Effector memory CD8-positive, alpha-beta T cell (primary cell): ENCODE measurements around the gene GATA3.

Experiments used
- ATAC-seq: fragments of 150-1000 bp; cut with Tn5 transposase; replicated peaks from 2 replicates; pipeline ENCODE4 v1.10.0; 2021; ENCODE audit warnings: mild to moderate bottlenecking, moderate library complexity
- DNase-seq, 3 experiments: peaks; one replicate each; pipeline ENCODE4 v3.0.0; 2021
- H3K27ac Mint-ChIP-seq, 2 donors: one replicate each; pipeline ENCODE4 v1.8.0; 2022; ENCODE audit warnings: mild to moderate bottlenecking in 2 of 2, mixed read lengths in 2 of 2, moderate library complexity in 2 of 2
- H3K27me3 Mint-ChIP-seq, 2 donors: one replicate each; pipeline ENCODE4 v1.8.0; 2022; ENCODE audit warnings: mixed read lengths in 2 of 2
- H3K36me3 Mint-ChIP-seq: one replicate; pipeline ENCODE4 v1.8.0; 2022; ENCODE audit warnings: mild to moderate bottlenecking, moderate library complexity, mixed read lengths; ENCODE audit not compliant: insufficient read depth
- H3K4me1 Mint-ChIP-seq, 2 donors: one replicate each; pipeline ENCODE4 v1.8.0; 2022; ENCODE audit warnings: low read depth in 2 of 2, mixed read lengths in 2 of 2
- H3K4me3 Mint-ChIP-seq, 2 donors: one replicate each; pipeline ENCODE4 v1.8.0; 2022; ENCODE audit warnings: mild to moderate bottlenecking in 2 of 2, mixed read lengths in 2 of 2, moderate library complexity in 2 of 2
- H3K9me3 Mint-ChIP-seq, 2 donors: one replicate each; pipeline ENCODE4 v1.8.0; 2022; ENCODE audit warnings: mixed read lengths in 2 of 2

Gene GATA3

GRCh38 chr10:8057636-8058273 lies 3.3 kb downstream of the GATA3 start:
- H3K36me3 Mint-ChIP-seq = peaks cover 99% of the 10 kb centered on the region
- DNase-seq (no peak), ATAC-seq (no peak)
- no peaks in the 10 kb centered on the region for H3K9me3 Mint-ChIP-seq
- peak overlapping the region; percentile 97 to 100 for H3K27ac Mint-ChIP-seq
- peaks cover 61 to 66% of the 10 kb centered on the region in 2 donors for H3K4me1 Mint-ChIP-seq
- peaks cover 6 to 8% of the 10 kb centered on the region in 2 donors for H3K27me3 Mint-ChIP-seq
- peak overlapping the region; percentile 90 to 97 for H3K4me3 Mint-ChIP-seq

GRCh38 chr10:8058274-8059111 lies 4.0 kb downstream of the GATA3 start:
- peaks cover 62 to 68% of the 10 kb centered on the region in 2 donors for H3K4me1 Mint-ChIP-seq
- peak overlapping the region; percentile 97 to 100 for H3K27ac Mint-ChIP-seq
- peaks cover 0 to under 1% of the 10 kb centered on the region in 2 donors for H3K27me3 Mint-ChIP-seq
- H3K36me3 Mint-ChIP-seq = peaks cover 100% of the 10 kb centered on the region
- ATAC-seq = no peak
- peak overlapping the region; percentile 90 to 97 for H3K4me3 Mint-ChIP-seq
- H3K9me3 Mint-ChIP-seq = no peaks in the 10 kb centered on the region
- no peak for DNase-seq

- Mint-ChIP-seq H3K36me3 (peaks cover 100% of the 10 kb centered on the region), H3K27ac (peak overlapping the region; percentile 97 to 99), H3K27me3 (no peaks in the 10 kb centered on the region), H3K9me3 (no peaks in the 10 kb centered on the region), H3K4me3 (peak overlapping the region; percentile 90 to 97), H3K4me1 (peaks cover 64 to 70% of the 10 kb centered on the region in 2 donors)
- ATAC-seq (no peak), DNase-seq (no peak)
These were observed 4.9 kb downstream of the GATA3 start for GRCh38 chr10:8059191-8059936.

- H3K27me3 Mint-ChIP-seq = no peaks in the 10 kb centered on the region
- H3K4me1 Mint-ChIP-seq = peaks cover 66 to 70% of the 10 kb centered on the region in 2 donors
- ATAC-seq = peak; percentile 22
- no peaks in the 10 kb centered on the region for H3K9me3 Mint-ChIP-seq
- H3K4me3 Mint-ChIP-seq = peak overlapping the region; percentile 90 to 97
- peaks cover 100% of the 10 kb centered on the region for H3K36me3 Mint-ChIP-seq
- DNase-seq = peak in 1 of 3 experiments; percentile 41
- peak overlapping the region; percentile 97 to 99 for H3K27ac Mint-ChIP-seq
These were observed 5.7 kb downstream of the GATA3 start for GRCh38 chr10:8060010-8060703.

- DNase-seq = no peak
- H3K27ac Mint-ChIP-seq = peak overlapping the region; percentile 97 to 99
- H3K9me3 Mint-ChIP-seq = no peaks in the 10 kb centered on the region
- peaks cover 100% of the 10 kb centered on the region for H3K36me3 Mint-ChIP-seq
- H3K27me3 Mint-ChIP-seq = no peaks in the 10 kb centered on the region
- H3K4me1 Mint-ChIP-seq = peaks cover 68 to 74% of the 10 kb centered on the region in 2 donors
- no peak for ATAC-seq
- H3K4me3 Mint-ChIP-seq = peak overlapping the region; percentile 90 to 97
These were observed 6.2 kb downstream of the GATA3 start for GRCh38 chr10:8060704-8061121.

- ATAC-seq (peak; percentile 74), DNase-seq (peak; percentile 68 to 75 (median 74))
- H3K36me3 Mint-ChIP-seq = peaks cover 100% of the 10 kb centered on the region
- H3K27ac Mint-ChIP-seq = peak overlapping the region; percentile 97 to 99
- peaks cover 75 to 80% of the 10 kb centered on the region in 2 donors for H3K4me1 Mint-ChIP-seq
- H3K4me3 Mint-ChIP-seq = peak overlapping the region; percentile 90 to 97
- H3K9me3 Mint-ChIP-seq = no peaks in the 10 kb centered on the region
- H3K27me3 Mint-ChIP-seq = no peaks in the 10 kb centered on the region
These were observed 7.1 kb downstream of the GATA3 start for GRCh38 chr10:8061274-8062211.

- Mint-ChIP-seq H3K9me3 (no peaks in the 10 kb centered on the region), H3K4me1 (peaks cover 75 to 81% of the 10 kb centered on the region in 2 donors), H3K36me3 (peaks cover 100% of the 10 kb centered on the region), H3K27me3 (no peaks in the 10 kb centered on the region), H3K27ac (peak overlapping the region; percentile 97 to 99), H3K4me3 (peak overlapping the region; percentile 90 to 97)
- no peak for DNase-seq
- ATAC-seq = no peak
These were observed 8.8 kb downstream of the GATA3 start for GRCh38 chr10:8063128-8063908.

GRCh38 chr10:8063935-8064334 lies 9.4 kb downstream of the GATA3 start:
- Mint-ChIP-seq H3K4me3 (peak overlapping the region; percentile 36 to 64), H3K9me3 (no peaks in the 10 kb centered on the region), H3K36me3 (peaks cover 100% of the 10 kb centered on the region), H3K4me1 (peaks cover 74 to 81% of the 10 kb centered on the region in 2 donors), H3K27ac (peak overlapping the region; percentile 97 to 99), H3K27me3 (no peaks in the 10 kb centered on the region)
- no peak for DNase-seq
- ATAC-seq = no peak

GRCh38 chr10:8064436-8064835 lies 9.9 kb downstream of the GATA3 start:
- ATAC-seq (no peak), DNase-seq (no peak)
- Mint-ChIP-seq H3K36me3 (peaks cover 100% of the 10 kb centered on the region), H3K4me3 (peak overlapping the region; percentile 36 to 64), H3K27me3 (no peaks in the 10 kb centered on the region), H3K27ac (peak overlapping the region; percentile 97 to 99), H3K4me1 (peaks cover 74 to 81% of the 10 kb centered on the region in 2 donors), H3K9me3 (no peaks in the 10 kb centered on the region)

- peak overlapping the region; percentile 56 to 57 for H3K4me3 Mint-ChIP-seq
- no peaks in the 10 kb centered on the region for H3K9me3 Mint-ChIP-seq
- H3K27me3 Mint-ChIP-seq = no peaks in the 10 kb centered on the region
- ATAC-seq (no peak), DNase-seq (no peak)
- peaks cover 71 to 72% of the 10 kb centered on the region in 2 donors for H3K4me1 Mint-ChIP-seq
- H3K27ac Mint-ChIP-seq = peak overlapping the region; percentile 85 to 86
- peaks cover 100% of the 10 kb centered on the region for H3K36me3 Mint-ChIP-seq
These were observed 11.2 kb downstream of the GATA3 start for GRCh38 chr10:8065651-8066050.

- DNase-seq (no peak), ATAC-seq (no peak)
- H3K27me3 Mint-ChIP-seq = no peaks in the 10 kb centered on the region
- H3K9me3 Mint-ChIP-seq = no peaks in the 10 kb centered on the region
- peak overlapping the region; percentile 85 to 86 for H3K27ac Mint-ChIP-seq
- peaks cover 100% of the 10 kb centered on the region for H3K36me3 Mint-ChIP-seq
- H3K4me1 Mint-ChIP-seq = peaks cover 70 to 72% of the 10 kb centered on the region in 2 donors
- peak overlapping the region; percentile 56 to 57 for H3K4me3 Mint-ChIP-seq
These were observed 11.6 kb downstream of the GATA3 start for GRCh38 chr10:8066124-8066523.
